GM12873 (cell line): Measurements from ENCODE around the gene POLR2E.

Source experiments
- CTCF ChIP-seq: IDR thresholded peaks from 2 replicates; pipeline ENCODE4 v1.5.1; 2012; ENCODE audit warnings: low read depth, mild to moderate bottlenecking, moderate library complexity, low read length, control low read depth; ENCODE audit not compliant: insufficient read depth; ENCODE audit errors: missing control alignments

Gene POLR2E

GRCh38 chr19:1069009-1069779, 26.0 kb downstream of the POLR2E start:
- no peak for TF ChIP-seq CTCF

GRCh38 chr19:1068009-1069001, 26.9 kb downstream of the POLR2E start:
- TF ChIP-seq CTCF = no peak

DNA sequence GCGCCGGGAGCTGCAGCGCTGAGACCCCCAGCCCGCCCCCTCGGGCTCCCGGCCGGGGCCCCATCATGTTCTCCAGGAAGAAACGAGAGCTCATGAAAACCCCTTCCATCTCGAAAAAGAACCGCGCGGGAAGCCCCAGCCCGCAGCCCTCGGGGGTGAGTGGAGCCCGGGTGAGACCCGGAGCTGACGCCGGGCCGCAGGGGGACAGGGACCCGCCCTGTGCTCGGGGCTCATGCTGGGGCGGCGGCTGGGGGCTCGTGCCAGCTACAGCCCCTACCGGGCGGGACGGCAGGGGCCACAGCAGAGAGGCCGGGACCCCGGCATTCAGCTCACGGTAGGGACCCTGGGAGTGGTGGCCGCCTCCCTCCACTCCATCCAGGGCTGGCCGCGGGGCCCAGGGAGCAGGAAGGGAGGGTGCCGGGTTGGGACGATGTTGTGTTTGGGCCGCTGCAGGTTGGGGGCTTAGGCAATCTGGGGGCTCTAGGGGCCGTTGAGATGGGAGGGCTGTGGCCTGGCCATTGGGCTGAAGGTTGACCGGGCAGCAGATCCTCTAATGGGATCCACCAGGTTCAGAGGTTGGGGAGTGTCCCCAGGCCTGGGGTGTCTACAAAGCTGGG, 27.7 kb downstream of the POLR2E start:
- no peak for TF ChIP-seq CTCF

GRCh38 chr19:1066748-1067340, 28.3 kb downstream of the POLR2E start, which contains the start of gene ARHGAP45:
ARHGAP45 (plus strand) TSS chr19:1067167; CDS start chr19:1067406, 239 bp downstream.
- TF ChIP-seq CTCF = no peak

DNA sequence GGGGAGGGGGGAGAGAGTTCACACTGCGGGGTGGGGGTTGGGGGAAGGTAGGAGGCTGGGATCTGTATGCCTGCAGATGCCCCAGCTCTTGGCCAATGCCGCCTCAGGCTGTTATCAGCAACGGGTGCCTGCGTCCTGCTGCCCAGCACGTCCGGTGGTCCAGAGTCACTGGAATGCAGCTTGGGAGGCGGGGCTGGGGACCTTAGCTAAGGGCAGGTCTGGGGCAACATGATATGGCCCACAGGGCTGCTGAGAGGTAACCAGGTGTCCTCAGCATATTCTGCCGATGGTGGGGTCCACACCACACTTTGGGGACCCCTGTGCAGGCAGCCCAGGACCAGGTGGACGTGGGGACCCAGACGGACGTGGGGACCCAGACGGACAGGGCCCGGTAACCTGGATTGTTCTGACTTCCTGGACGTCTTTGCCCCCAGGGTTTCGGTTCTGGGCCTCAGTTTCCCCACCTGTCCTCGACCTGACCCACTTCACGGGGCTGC, 28.9 kb downstream of the POLR2E start:
- TF ChIP-seq CTCF = no peak

- no peak for TF ChIP-seq CTCF
Measured at GRCh38 chr19:1065606-1066109, 29.5 kb downstream of the POLR2E start.
